CD14-positive monocyte (primary cell): ENCODE data around the gene OPN1SW. TPM values are rescaled to one million over a fixed set of nuclear protein-coding genes. Genes with fewer than 3 reads are reported as not detected.

ENCODE experiments used
- DNase-seq, 3 donors: peaks; one replicate each; pipeline ENCODE4 v3.0.0-alpha.2; 2011 to 2022
- H2AFZ ChIP-seq: 2 replicates; pipeline ENCODE4 v1.6.0; 2012; ENCODE audit warnings: mild to moderate bottlenecking, low read depth, low read length, inconsistent platforms; ENCODE audit not compliant: insufficient read depth, poor library complexity, severe bottlenecking
- H3K27ac ChIP-seq, 2 donors: 1 replicate in 1 of 2; 2 replicates in 1 of 2; pipeline ENCODE4 v1.5.1; 2012 to 2013; ENCODE audit warnings: low read length in 2 of 2, control low read depth in 1 of 2, inconsistent platforms in 1 of 2, low read depth in 1 of 2, mild to moderate bottlenecking in 1 of 2
- H3K27me3 ChIP-seq, 2 donors: one replicate each; pipeline versions ENCODE4 v1.6.0 to v1.6.1; 2011 to 2013; ENCODE audit warnings: low read length in 2 of 2; ENCODE audit not compliant: control insufficient read depth in 2 of 2, insufficient read depth in 2 of 2
- H3K36me3 ChIP-seq, 2 donors: replicated peaks in 1 of 2; 1 replicate in 1 of 2; 2 replicates in 1 of 2; pipeline versions ENCODE4 v1.5.1 to v1.6.1; 2012 to 2013; ENCODE audit warnings: low read length in 2 of 2, control low read depth in 1 of 2, inconsistent platforms in 1 of 2, mild to moderate bottlenecking in 1 of 2; ENCODE audit not compliant: insufficient read depth in 2 of 2, control insufficient read depth in 1 of 2
- H3K4me1 ChIP-seq, 2 donors: 1 replicate in 1 of 2; 2 replicates in 1 of 2; pipeline versions ENCODE4 v1.5.1 to v1.6.1; 2012 to 2013; ENCODE audit warnings: low read length in 2 of 2, control low read depth in 1 of 2, inconsistent platforms in 1 of 2, mild to moderate bottlenecking in 1 of 2, moderate library complexity in 1 of 2; ENCODE audit not compliant: insufficient read depth in 2 of 2, control insufficient read depth in 1 of 2
- H3K4me2 ChIP-seq: replicated peaks from 2 replicates; pipeline ENCODE3; 2012; ENCODE audit warnings: low read length, moderate library complexity, mild to moderate bottlenecking; ENCODE audit not compliant: poor library complexity, severe bottlenecking; ENCODE audit errors: extremely low read depth
- H3K4me3 ChIP-seq, 3 experiments: fragments of 200-600 bp in 1 of 3; sonication (generic) in 1 of 3; replicated peaks in 1 of 3; 1 replicate in 2 of 3; 2 replicates in 1 of 3; pipeline ENCODE4 v1.5.1; 2011 to 2013; ENCODE audit warnings: low read length in 3 of 3, mild to moderate bottlenecking in 3 of 3, control low read depth in 2 of 3, low read depth in 2 of 3, inconsistent platforms in 1 of 3, moderate library complexity in 1 of 3
- H3K79me2 ChIP-seq: 2 replicates; pipeline ENCODE4 v1.6.0; 2012; ENCODE audit warnings: mild to moderate bottlenecking, control low read depth, inconsistent platforms, low read length, moderate library complexity; ENCODE audit not compliant: insufficient read depth
- H3K9ac ChIP-seq: 2 replicates; pipeline ENCODE4 v1.6.0; 2017; ENCODE audit warnings: low read length, mild to moderate bottlenecking; ENCODE audit not compliant: insufficient read depth, poor library complexity, severe bottlenecking
- H3K9me3 ChIP-seq, 2 donors: replicated peaks in 1 of 2; 1 replicate in 1 of 2; 2 replicates in 1 of 2; pipeline versions ENCODE4 v1.5.1 to v1.6.1; 2012 to 2013; ENCODE audit warnings: low read length in 2 of 2, control low read depth in 1 of 2; ENCODE audit not compliant: control insufficient read depth in 1 of 2, insufficient read depth in 1 of 2
- H4K20me1 ChIP-seq: 2 replicates; pipeline ENCODE4 v1.6.0; 2012; ENCODE audit warnings: mild to moderate bottlenecking, low read length, control low read depth, moderate library complexity; ENCODE audit not compliant: insufficient read depth
- H3K27ac Mint-ChIP-seq, 7 donors: one replicate each; pipeline ENCODE4 v1.8.0; 2020; ENCODE audit warnings: mild to moderate bottlenecking in 7 of 7, mixed read lengths in 7 of 7, moderate library complexity in 6 of 7, inconsistent platforms in 2 of 7
- H3K27me3 Mint-ChIP-seq, 3 donors: one replicate each; pipeline ENCODE4 v1.8.0; 2021 to 2022; ENCODE audit warnings: low read depth in 3 of 3, mild to moderate bottlenecking in 3 of 3, mixed read lengths in 3 of 3, moderate library complexity in 3 of 3, inconsistent platforms in 1 of 3
- H3K36me3 Mint-ChIP-seq, 2 donors: one replicate each; pipeline ENCODE4 v1.8.0; 2020; ENCODE audit warnings: mixed read lengths in 2 of 2, inconsistent platforms in 1 of 2, mild to moderate bottlenecking in 1 of 2
- H3K4me1 Mint-ChIP-seq: one replicate; pipeline ENCODE4 v1.8.0; 2020; ENCODE audit warnings: mild to moderate bottlenecking, mixed read lengths
- H3K4me3 Mint-ChIP-seq, 2 donors: one replicate each; pipeline ENCODE4 v1.8.0; 2020; ENCODE audit warnings: mild to moderate bottlenecking in 2 of 2, mixed read lengths in 2 of 2, moderate library complexity in 1 of 2
- H3K9me3 Mint-ChIP-seq, 7 donors: one replicate each; pipeline ENCODE4 v1.8.0; 2020 to 2022; ENCODE audit warnings: mixed read lengths in 7 of 7, mild to moderate bottlenecking in 6 of 7, moderate library complexity in 6 of 7, inconsistent platforms in 2 of 7
- CTCF ChIP-seq: fragments of 200-600 bp; IDR thresholded peaks from one replicate; pipeline ENCODE4 v1.8.0; 2022; ENCODE audit warnings: antibody characterized with exemption, mild to moderate bottlenecking
- WGBS: methylation state at CpG from one replicate; pipeline ENCODE4 v1.1.5; 2013; ENCODE audit warnings: missing lambda C conversion rate; ENCODE audit not compliant: insufficient coverage; 5-methylcytosine and 5-hydroxymethylcytosine counted together
- intact Hi-C, 2 donors: fragments of 100-400 bp; cut with micrococcal nuclease; formaldehyde crosslinking; loops; one replicate each; pipeline versions ENCODE4 v1.15.0 to v1.15.1; 2023
- polyA plus RNA-seq, 3 donors: library from polyadenylated mRNA; depleted of rRNA in 1 of 3; unstranded in 2 of 3; stranded (reverse) in 1 of 3; fragments of 300-500 nt in 2 of 3; fragments of >200 nt in 1 of 3; fragmentation: Illumina TruSeq in 2 of 3; gene quantifications; 1 replicate in 2 of 3; 2 replicates in 1 of 3; pipeline ENCODE4 v1.2.3, GENCODE V29; 2012 to 2021

OPN1SW gene
- polyA plus RNA-seq, 3 donors, result not detected

GRCh38 chr7:128774921-128775320 is 673 bp downstream of the OPN1SW start:
- no peak for DNase-seq
- H3K4me3 ChIP-seq, result no peak overlapping the region
- Mint-ChIP-seq H3K4me3 (no peak overlapping the region), H3K27ac (peak overlapping the region in 1 of 7 donors; percentile 63), H3K27me3 (peaks cover 2 to 4% (median 3%) of the 10 kb centered on the region in 3 donors), H3K4me1 (no peaks in the 10 kb centered on the region), H3K36me3 (peaks cover 40 to 54% of the 10 kb centered on the region in 2 donors), H3K9me3 (peaks cover 11 to 25% (median 17%) of the 10 kb centered on the region in 7 donors)
- WGBS, result 100% methylated on average over 6 of the region's 7 CpGs
- no peaks in the 10 kb centered on the region for H4K20me1 ChIP-seq
- peaks cover 15 to 42% of the 10 kb centered on the region in 2 donors for H3K36me3 ChIP-seq
- intact Hi-C loops, result no loop called here
- peaks cover 0 to 7% of the 10 kb centered on the region in 2 donors for H3K9me3 ChIP-seq
- H3K27me3 ChIP-seq, result no peaks in the 10 kb centered on the region
- no peak overlapping the region for H3K4me2 ChIP-seq
- no peak overlapping the region for H3K27ac ChIP-seq
- H3K9ac ChIP-seq, result no peak overlapping the region
- no peak overlapping the region for H2AFZ ChIP-seq
- no peaks in the 10 kb centered on the region for H3K79me2 ChIP-seq
- TF ChIP-seq CTCF, result no peak
- H3K4me1 ChIP-seq, result no peaks in the 10 kb centered on the region

- peaks cover 0 to 7% of the 10 kb centered on the region in 2 donors for H3K9me3 ChIP-seq
- no peak overlapping the region for H3K4me3 Mint-ChIP-seq
- peak overlapping the region in 1 of 7 donors; percentile 60 for H3K27ac Mint-ChIP-seq
- H3K79me2 ChIP-seq, result no peaks in the 10 kb centered on the region
- H3K9me3 Mint-ChIP-seq, result peaks cover 8 to 25% (median 17%) of the 10 kb centered on the region in 7 donors
- H3K27me3 ChIP-seq, result no peaks in the 10 kb centered on the region
- H3K36me3 ChIP-seq, result peaks cover 23 to 50% of the 10 kb centered on the region in 2 donors
- no peak overlapping the region for H3K4me2 ChIP-seq
- H3K27ac ChIP-seq, result no peak overlapping the region
- WGBS, result 94% methylated on average over 4 of the region's 13 CpGs
- TF ChIP-seq CTCF, result no peak
- no peaks in the 10 kb centered on the region for H3K4me1 ChIP-seq
- no peak overlapping the region for H3K9ac ChIP-seq
- H3K27me3 Mint-ChIP-seq, result peaks cover 2 to 4% (median 3%) of the 10 kb centered on the region in 3 donors
- H2AFZ ChIP-seq, result no peak overlapping the region
- intact Hi-C loops, result no loop called here
- H3K36me3 Mint-ChIP-seq, result peaks cover 48 to 62% of the 10 kb centered on the region in 2 donors
- no peak for DNase-seq
- H3K4me1 Mint-ChIP-seq, result no peaks in the 10 kb centered on the region
- H4K20me1 ChIP-seq, result no peaks in the 10 kb centered on the region
- H3K4me3 ChIP-seq, result no peak overlapping the region
Measured at GRCh38 chr7:128774029-128774689, 1.4 kb downstream of the OPN1SW start.
